CD14-positive monocyte (primary cell): Measurements from ENCODE around the gene TKFC. TPM values are rescaled to one million over a fixed set of nuclear protein-coding genes. Genes with fewer than 3 reads are reported as not detected.

Experiments used
- DNase-seq, 3 donors: peaks; one replicate each; pipeline ENCODE4 v3.0.0-alpha.2; 2011 to 2022
- H2AFZ ChIP-seq: 2 replicates; pipeline ENCODE4 v1.6.0; 2012; ENCODE audit warnings: mild to moderate bottlenecking, low read depth, low read length, inconsistent platforms; ENCODE audit not compliant: insufficient read depth, poor library complexity, severe bottlenecking
- H3K27ac ChIP-seq, 2 donors: 1 replicate in 1 of 2; 2 replicates in 1 of 2; pipeline ENCODE4 v1.5.1; 2012 to 2013; ENCODE audit warnings: low read length in 2 of 2, control low read depth in 1 of 2, inconsistent platforms in 1 of 2, low read depth in 1 of 2, mild to moderate bottlenecking in 1 of 2
- H3K27me3 ChIP-seq, 2 donors: one replicate each; pipeline versions ENCODE4 v1.6.0 to v1.6.1; 2011 to 2013; ENCODE audit warnings: low read length in 2 of 2; ENCODE audit not compliant: control insufficient read depth in 2 of 2, insufficient read depth in 2 of 2
- H3K36me3 ChIP-seq, 2 donors: replicated peaks in 1 of 2; 1 replicate in 1 of 2; 2 replicates in 1 of 2; pipeline versions ENCODE4 v1.5.1 to v1.6.1; 2012 to 2013; ENCODE audit warnings: low read length in 2 of 2, control low read depth in 1 of 2, inconsistent platforms in 1 of 2, mild to moderate bottlenecking in 1 of 2; ENCODE audit not compliant: insufficient read depth in 2 of 2, control insufficient read depth in 1 of 2
- H3K4me1 ChIP-seq, 2 donors: 1 replicate in 1 of 2; 2 replicates in 1 of 2; pipeline versions ENCODE4 v1.5.1 to v1.6.1; 2012 to 2013; ENCODE audit warnings: low read length in 2 of 2, control low read depth in 1 of 2, inconsistent platforms in 1 of 2, mild to moderate bottlenecking in 1 of 2, moderate library complexity in 1 of 2; ENCODE audit not compliant: insufficient read depth in 2 of 2, control insufficient read depth in 1 of 2
- H3K4me2 ChIP-seq: replicated peaks from 2 replicates; pipeline ENCODE3; 2012; ENCODE audit warnings: low read length, moderate library complexity, mild to moderate bottlenecking; ENCODE audit not compliant: poor library complexity, severe bottlenecking; ENCODE audit errors: extremely low read depth
- H3K4me3 ChIP-seq, 3 experiments: fragments of 200-600 bp in 1 of 3; sonication (generic) in 1 of 3; replicated peaks in 1 of 3; 1 replicate in 2 of 3; 2 replicates in 1 of 3; pipeline ENCODE4 v1.5.1; 2011 to 2013; ENCODE audit warnings: low read length in 3 of 3, mild to moderate bottlenecking in 3 of 3, control low read depth in 2 of 3, low read depth in 2 of 3, inconsistent platforms in 1 of 3, moderate library complexity in 1 of 3
- H3K79me2 ChIP-seq: 2 replicates; pipeline ENCODE4 v1.6.0; 2012; ENCODE audit warnings: mild to moderate bottlenecking, control low read depth, inconsistent platforms, low read length, moderate library complexity; ENCODE audit not compliant: insufficient read depth
- H3K9ac ChIP-seq: 2 replicates; pipeline ENCODE4 v1.6.0; 2017; ENCODE audit warnings: low read length, mild to moderate bottlenecking; ENCODE audit not compliant: insufficient read depth, poor library complexity, severe bottlenecking
- H3K9me3 ChIP-seq, 2 donors: replicated peaks in 1 of 2; 1 replicate in 1 of 2; 2 replicates in 1 of 2; pipeline versions ENCODE4 v1.5.1 to v1.6.1; 2012 to 2013; ENCODE audit warnings: low read length in 2 of 2, control low read depth in 1 of 2; ENCODE audit not compliant: control insufficient read depth in 1 of 2, insufficient read depth in 1 of 2
- H4K20me1 ChIP-seq: 2 replicates; pipeline ENCODE4 v1.6.0; 2012; ENCODE audit warnings: mild to moderate bottlenecking, low read length, control low read depth, moderate library complexity; ENCODE audit not compliant: insufficient read depth
- H3K27ac Mint-ChIP-seq, 7 donors: one replicate each; pipeline ENCODE4 v1.8.0; 2020; ENCODE audit warnings: mild to moderate bottlenecking in 7 of 7, mixed read lengths in 7 of 7, moderate library complexity in 6 of 7, inconsistent platforms in 2 of 7
- H3K27me3 Mint-ChIP-seq, 3 donors: one replicate each; pipeline ENCODE4 v1.8.0; 2021 to 2022; ENCODE audit warnings: low read depth in 3 of 3, mild to moderate bottlenecking in 3 of 3, mixed read lengths in 3 of 3, moderate library complexity in 3 of 3, inconsistent platforms in 1 of 3
- H3K36me3 Mint-ChIP-seq, 2 donors: one replicate each; pipeline ENCODE4 v1.8.0; 2020; ENCODE audit warnings: mixed read lengths in 2 of 2, inconsistent platforms in 1 of 2, mild to moderate bottlenecking in 1 of 2
- H3K4me1 Mint-ChIP-seq: one replicate; pipeline ENCODE4 v1.8.0; 2020; ENCODE audit warnings: mild to moderate bottlenecking, mixed read lengths
- H3K4me3 Mint-ChIP-seq, 2 donors: one replicate each; pipeline ENCODE4 v1.8.0; 2020; ENCODE audit warnings: mild to moderate bottlenecking in 2 of 2, mixed read lengths in 2 of 2, moderate library complexity in 1 of 2
- H3K9me3 Mint-ChIP-seq, 7 donors: one replicate each; pipeline ENCODE4 v1.8.0; 2020 to 2022; ENCODE audit warnings: mixed read lengths in 7 of 7, mild to moderate bottlenecking in 6 of 7, moderate library complexity in 6 of 7, inconsistent platforms in 2 of 7
- CTCF ChIP-seq: fragments of 200-600 bp; IDR thresholded peaks from one replicate; pipeline ENCODE4 v1.8.0; 2022; ENCODE audit warnings: antibody characterized with exemption, mild to moderate bottlenecking
- WGBS: methylation state at CpG from one replicate; pipeline ENCODE4 v1.1.5; 2013; ENCODE audit warnings: missing lambda C conversion rate; ENCODE audit not compliant: insufficient coverage; 5-methylcytosine and 5-hydroxymethylcytosine counted together
- intact Hi-C, 2 donors: fragments of 100-400 bp; cut with micrococcal nuclease; formaldehyde crosslinking; loops; one replicate each; pipeline versions ENCODE4 v1.15.0 to v1.15.1; 2023
- polyA plus RNA-seq, 3 donors: library from polyadenylated mRNA; depleted of rRNA in 1 of 3; unstranded in 2 of 3; stranded (reverse) in 1 of 3; fragments of 300-500 nt in 2 of 3; fragments of >200 nt in 1 of 3; fragmentation: Illumina TruSeq in 2 of 3; gene quantifications; 1 replicate in 2 of 3; 2 replicates in 1 of 3; pipeline ENCODE4 v1.2.3, GENCODE V29; 2012 to 2021

TKFC gene
- polyA plus RNA-seq, 3 donors: 29.5 to 40.8 (median 29.6) TPM

- no peak overlapping the region for H3K27ac Mint-ChIP-seq
- H3K9me3 Mint-ChIP-seq: peaks cover 0 to 6% (median 2%) of the 10 kb centered on the region in 7 donors
- intact Hi-C loops: no loop called here
Measured at GRCh38 chr11:61297746-61298145, 35.3 kb upstream of the TKFC start.

GRCh38 chr11:61298663-61299244 lies 34.3 kb upstream of the TKFC start:
- H3K27ac Mint-ChIP-seq: peak overlapping the region in 1 of 7 donors; percentile 79
- peaks cover 0 to 5% (median 2%) of the 10 kb centered on the region in 7 donors for H3K9me3 Mint-ChIP-seq
- Histone ChIP-seq H2AFZ (no peak overlapping the region), H3K27ac (no peak overlapping the region), H3K4me3 (no peak overlapping the region), H4K20me1 (peaks cover 4% of the 10 kb centered on the region), H3K9ac (no peak overlapping the region), H3K36me3 (peaks cover 48 to 64% of the 10 kb centered on the region in 2 donors), H3K79me2 (no peaks in the 10 kb centered on the region), H3K27me3 (peaks cover 11 to 24% of the 10 kb centered on the region in 2 donors), H3K4me2 (no peak overlapping the region), H3K4me1 (peaks cover 18 to 20% of the 10 kb centered on the region in 2 donors), H3K9me3 (no peaks in the 10 kb centered on the region)
- DNase-seq: no peak
- no peak for TF ChIP-seq CTCF
- peaks cover 23 to 32% (median 24%) of the 10 kb centered on the region in 3 donors for H3K27me3 Mint-ChIP-seq
- no peak overlapping the region for H3K4me3 Mint-ChIP-seq
- peaks cover 70 to 73% of the 10 kb centered on the region in 2 donors for H3K36me3 Mint-ChIP-seq
- 100% methylated on average over 4 of the region's 4 CpGs for WGBS
- intact Hi-C loops: no loop called here
- H3K4me1 Mint-ChIP-seq: peaks cover 23% of the 10 kb centered on the region

More at GRCh38 chr11:61297746-61298145, 35.3 kb upstream of the TKFC start:
- no peak overlapping the region for H3K4me2 ChIP-seq
- H3K36me3 Mint-ChIP-seq: peaks cover 61 to 63% of the 10 kb centered on the region in 2 donors
- peaks cover 22 to 25% of the 10 kb centered on the region in 2 donors for H3K4me1 ChIP-seq
- no peak for TF ChIP-seq CTCF
- H3K79me2 ChIP-seq: no peaks in the 10 kb centered on the region
- H3K27me3 ChIP-seq: peaks cover 16 to 32% of the 10 kb centered on the region in 2 donors
- H3K9ac ChIP-seq: no peak overlapping the region
- H3K36me3 ChIP-seq: peaks cover 39 to 54% of the 10 kb centered on the region in 2 donors
- peaks cover 4% of the 10 kb centered on the region for H4K20me1 ChIP-seq
- no peak overlapping the region for H3K4me3 ChIP-seq
- H2AFZ ChIP-seq: no peak overlapping the region
- DNase-seq: no peak
- no CpG with 5 or more reads among the region's 5 CpGs for WGBS
- peaks cover 33 to 42% (median 34%) of the 10 kb centered on the region in 3 donors for H3K27me3 Mint-ChIP-seq
- H3K4me3 Mint-ChIP-seq: no peak overlapping the region
- H3K27ac ChIP-seq: no peak overlapping the region
- peaks cover 29% of the 10 kb centered on the region for H3K4me1 Mint-ChIP-seq
- no peaks in the 10 kb centered on the region for H3K9me3 ChIP-seq
